HepG2 (cell line): ENCODE results near the gene ZNF740. TPM values are rescaled to one million over a fixed set of nuclear protein-coding genes. Genes with fewer than 3 reads are reported as not detected.

ENCODE experiments used
- ATF7 ChIP-seq, 2 experiments: fragments of 450-650 bp in 1 of 2; sonication (generic) in 1 of 2; formaldehyde crosslinking in 1 of 2; IDR thresholded peaks; 2 replicates each; pipeline versions ENCODE4 v1.4.0 to v1.6.1; 2016 to 2020; ENCODE audit warnings: antibody characterized with exemption in 1 of 2, mild to moderate bottlenecking in 1 of 2, missing genetic modification reagents in 1 of 2
- SOX13 ChIP-seq, 3 experiments: fragments of 450-650 bp in 1 of 3; sonication (generic) in 1 of 3; formaldehyde crosslinking in 1 of 3; IDR thresholded peaks in 2 of 3; conservative IDR thresholded peaks in 1 of 3; 2 replicates each; pipeline versions ENCODE4 v1.5.0 to v1.6.1; 2016 to 2020; ENCODE audit warnings: antibody characterized with exemption in 1 of 3, mild to moderate bottlenecking in 1 of 3, missing compliant biosample characterization in 1 of 3, missing genetic modification reagents in 1 of 3, moderate library complexity in 1 of 3
- SPEN ChIP-seq: sonication (generic); formaldehyde crosslinking; IDR thresholded peaks from 2 replicates; pipeline ENCODE4 v1.5.1; 2020; ENCODE audit warnings: low read depth, mild to moderate bottlenecking, missing genetic modification reagents
- TOE1 ChIP-seq: sonication (generic); formaldehyde crosslinking; IDR thresholded peaks from 2 replicates; pipeline ENCODE4 v1.4.0; 2020; ENCODE audit warnings: mild to moderate bottlenecking, missing genetic modification reagents
- ZFP62 ChIP-seq: sonication (generic); formaldehyde crosslinking; IDR thresholded peaks from 2 replicates; pipeline ENCODE4 v1.4.0; 2020; ENCODE audit warnings: missing genetic modification reagents
- ZNF780A ChIP-seq: sonication (generic); formaldehyde crosslinking; IDR thresholded peaks from 2 replicates; pipeline ENCODE4 v1.8.0; 2022; ENCODE audit warnings: mild to moderate bottlenecking, missing genetic modification reagents, moderate library complexity
- polyA plus RNA-seq, 8 experiments: library from polyadenylated mRNA; depleted of rRNA in 3 of 8; stranded (reverse) in 7 of 8; unstranded in 1 of 8; fragments of >200 nt; fragmentation: Illumina TruSeq in 4 of 8; extraction: Trizol in 4 of 8; gene quantifications; 2 replicates each; pipeline versions ENCODE4 v1.2.1 to v1.2.3, GENCODE V29; 2011 to 2016; ENCODE audit warnings: low read depth in 4 of 8, missing spikeins in 1 of 8, mixed read lengths in 1 of 8; ENCODE audit not compliant: insufficient read depth in 1 of 8
- total RNA-seq, 5 experiments: library from RNA; depleted of rRNA; stranded (reverse); fragments of >200 nt; fragmentation: Illumina TruSeq; extraction: Trizol; gene quantifications; 2 replicates each; pipeline ENCODE4 v1.2.3, GENCODE V29; 2016; ENCODE audit warnings: low read depth in 1 of 5
- TF ChIP-seq, protein P1 (sequence below): sonication (generic); formaldehyde crosslinking; IDR thresholded peaks from one replicate; pipeline ENCODE4 v1.5.1; 2020; ENCODE audit warnings: mild to moderate bottlenecking, missing genetic modification reagents; ENCODE audit errors: not compliant biosample characterization
- TF ChIP-seq, protein P2 (sequence below), 2 experiments: sonication (generic) in 1 of 2; formaldehyde crosslinking in 1 of 2; IDR thresholded peaks; 2 replicates each; pipeline versions ENCODE4 v1.6.1 to v1.9.0; 2014 to 2022; ENCODE audit warnings: antibody characterized with exemption in 1 of 2, borderline replicate concordance in 1 of 2, inconsistent platforms in 1 of 2, low read depth in 1 of 2, missing genetic modification reagents in 1 of 2
- TF ChIP-seq, protein P3 (sequence below): sonication (generic); formaldehyde crosslinking; IDR thresholded peaks from 2 replicates; pipeline ENCODE4 v1.5.0; 2020; ENCODE audit warnings: mild to moderate bottlenecking, missing genetic modification reagents

The ZNF740 gene
- total and polyA plus RNA-seq, 2 of the 13 experiments (the other 11 are each of a cell fraction or from before 2014, with no cell fraction given), result 16.9 to 19.0 TPM

GRCh38 chr12:53145383-53146260, 34.9 kb upstream of the ZNF740 start (continued):
- TF ChIP-seq ATF7 (IDR thresholded peaks at IDR 0.05), result no peak
- TF ChIP-seq ATF7 (CRISPR knock-in tag; IDR thresholded peaks at IDR 0.05), result no peak
- TF ChIP-seq SOX13 (IDR thresholded peaks at IDR 0.05), result no peak
- peak in 1 of 2 experiments; percentile 52; a peak in 2 of 4 replicates for TF ChIP-seq SOX13 (CRISPR knock-in tag; conservative IDR thresholded peaks at IDR 0.05 in 1 of 2, IDR thresholded peaks at IDR 0.05 in 1 of 2)
- peak; percentile 100; the same call in 1 of the 2 replicates for TF ChIP-seq SPEN
- TF ChIP-seq, protein P1, sequence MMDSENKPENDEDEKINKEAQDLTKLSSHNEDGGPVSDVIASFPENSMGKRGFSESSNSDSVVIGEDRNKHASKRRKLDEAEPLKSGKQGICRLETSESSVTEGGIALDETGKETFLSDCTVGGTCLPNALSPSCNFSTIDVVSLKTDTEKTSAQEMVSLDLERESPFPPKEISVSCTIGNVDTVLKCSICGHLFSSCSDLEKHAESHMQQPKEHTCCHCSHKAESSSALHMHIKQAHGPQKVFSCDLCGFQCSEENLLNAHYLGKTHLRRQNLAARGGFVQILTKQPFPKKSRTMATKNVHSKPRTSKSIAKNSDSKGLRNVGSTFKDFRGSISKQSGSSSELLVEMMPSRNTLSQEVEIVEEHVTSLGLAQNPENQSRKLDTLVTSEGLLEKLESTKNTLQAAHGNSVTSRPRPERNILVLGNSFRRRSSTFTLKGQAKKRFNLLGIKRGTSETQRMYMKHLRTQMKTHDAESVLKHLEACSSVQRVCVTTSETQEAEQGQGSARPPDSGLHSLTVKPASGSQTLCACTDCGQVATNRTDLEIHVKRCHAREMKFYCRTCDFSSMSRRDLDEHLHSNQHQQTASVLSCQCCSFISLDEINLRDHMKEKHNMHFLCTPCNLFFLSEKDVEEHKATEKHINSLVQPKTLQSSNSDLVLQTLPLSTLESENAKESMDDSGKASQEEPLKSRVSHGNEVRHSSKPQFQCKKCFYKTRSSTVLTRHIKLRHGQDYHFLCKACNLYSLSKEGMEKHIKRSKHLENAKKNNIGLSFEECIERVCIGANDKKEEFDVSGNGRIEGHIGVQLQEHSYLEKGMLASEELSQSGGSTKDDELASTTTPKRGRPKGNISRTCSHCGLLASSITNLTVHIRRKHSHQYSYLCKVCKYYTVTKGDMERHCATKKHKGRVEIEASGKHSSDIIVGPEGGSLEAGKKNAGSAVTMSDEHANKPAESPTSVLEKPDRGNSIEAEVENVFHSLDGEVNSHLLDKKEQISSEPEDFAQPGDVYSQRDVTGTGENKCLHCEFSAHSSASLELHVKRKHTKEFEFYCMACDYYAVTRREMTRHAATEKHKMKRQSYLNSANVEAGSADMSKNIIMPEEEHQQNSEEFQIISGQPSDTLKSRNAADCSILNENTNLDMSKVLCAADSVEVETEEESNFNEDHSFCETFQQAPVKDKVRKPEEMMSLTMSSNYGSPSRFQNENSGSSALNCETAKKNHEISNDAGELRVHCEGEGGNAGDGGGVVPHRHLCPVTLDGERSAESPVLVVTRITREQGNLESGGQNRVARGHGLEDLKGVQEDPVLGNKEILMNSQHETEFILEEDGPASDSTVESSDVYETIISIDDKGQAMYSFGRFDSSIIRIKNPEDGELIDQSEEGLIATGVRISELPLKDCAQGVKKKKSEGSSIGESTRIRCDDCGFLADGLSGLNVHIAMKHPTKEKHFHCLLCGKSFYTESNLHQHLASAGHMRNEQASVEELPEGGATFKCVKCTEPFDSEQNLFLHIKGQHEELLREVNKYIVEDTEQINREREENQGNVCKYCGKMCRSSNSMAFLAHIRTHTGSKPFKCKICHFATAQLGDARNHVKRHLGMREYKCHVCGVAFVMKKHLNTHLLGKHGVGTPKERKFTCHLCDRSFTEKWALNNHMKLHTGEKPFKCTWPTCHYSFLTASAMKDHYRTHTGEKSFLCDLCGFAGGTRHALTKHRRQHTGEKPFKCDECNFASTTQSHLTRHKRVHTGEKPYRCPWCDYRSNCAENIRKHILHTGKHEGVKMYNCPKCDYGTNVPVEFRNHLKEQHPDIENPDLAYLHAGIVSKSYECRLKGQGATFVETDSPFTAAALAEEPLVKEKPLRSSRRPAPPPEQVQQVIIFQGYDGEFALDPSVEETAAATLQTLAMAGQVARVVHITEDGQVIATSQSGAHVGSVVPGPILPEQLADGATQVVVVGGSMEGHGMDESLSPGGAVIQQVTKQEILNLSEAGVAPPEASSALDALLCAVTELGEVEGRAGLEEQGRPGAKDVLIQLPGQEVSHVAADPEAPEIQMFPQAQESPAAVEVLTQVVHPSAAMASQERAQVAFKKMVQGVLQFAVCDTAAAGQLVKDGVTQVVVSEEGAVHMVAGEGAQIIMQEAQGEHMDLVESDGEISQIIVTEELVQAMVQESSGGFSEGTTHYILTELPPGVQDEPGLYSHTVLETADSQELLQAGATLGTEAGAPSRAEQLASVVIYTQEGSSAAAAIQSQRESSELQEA (CRISPR knock-in tag), result no peak
- no peak for TF ChIP-seq ZNF780A (CRISPR knock-in tag)
- TF ChIP-seq ZFP62 (CRISPR knock-in tag), result no peak
- TF ChIP-seq, protein P2, sequence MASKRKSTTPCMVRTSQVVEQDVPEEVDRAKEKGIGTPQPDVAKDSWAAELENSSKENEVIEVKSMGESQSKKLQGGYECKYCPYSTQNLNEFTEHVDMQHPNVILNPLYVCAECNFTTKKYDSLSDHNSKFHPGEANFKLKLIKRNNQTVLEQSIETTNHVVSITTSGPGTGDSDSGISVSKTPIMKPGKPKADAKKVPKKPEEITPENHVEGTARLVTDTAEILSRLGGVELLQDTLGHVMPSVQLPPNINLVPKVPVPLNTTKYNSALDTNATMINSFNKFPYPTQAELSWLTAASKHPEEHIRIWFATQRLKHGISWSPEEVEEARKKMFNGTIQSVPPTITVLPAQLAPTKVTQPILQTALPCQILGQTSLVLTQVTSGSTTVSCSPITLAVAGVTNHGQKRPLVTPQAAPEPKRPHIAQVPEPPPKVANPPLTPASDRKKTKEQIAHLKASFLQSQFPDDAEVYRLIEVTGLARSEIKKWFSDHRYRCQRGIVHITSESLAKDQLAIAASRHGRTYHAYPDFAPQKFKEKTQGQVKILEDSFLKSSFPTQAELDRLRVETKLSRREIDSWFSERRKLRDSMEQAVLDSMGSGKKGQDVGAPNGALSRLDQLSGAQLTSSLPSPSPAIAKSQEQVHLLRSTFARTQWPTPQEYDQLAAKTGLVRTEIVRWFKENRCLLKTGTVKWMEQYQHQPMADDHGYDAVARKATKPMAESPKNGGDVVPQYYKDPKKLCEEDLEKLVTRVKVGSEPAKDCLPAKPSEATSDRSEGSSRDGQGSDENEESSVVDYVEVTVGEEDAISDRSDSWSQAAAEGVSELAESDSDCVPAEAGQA (IDR thresholded peaks at IDR 0.05; ENCODE audit: low read depth), result no peak
- TF ChIP-seq, protein P2 (CRISPR knock-in tag; IDR thresholded peaks at IDR 0.05; ENCODE audit: borderline replicate concordance), result no peak
- TF ChIP-seq TOE1 (CRISPR knock-in tag), result no peak
- TF ChIP-seq, protein P3, sequence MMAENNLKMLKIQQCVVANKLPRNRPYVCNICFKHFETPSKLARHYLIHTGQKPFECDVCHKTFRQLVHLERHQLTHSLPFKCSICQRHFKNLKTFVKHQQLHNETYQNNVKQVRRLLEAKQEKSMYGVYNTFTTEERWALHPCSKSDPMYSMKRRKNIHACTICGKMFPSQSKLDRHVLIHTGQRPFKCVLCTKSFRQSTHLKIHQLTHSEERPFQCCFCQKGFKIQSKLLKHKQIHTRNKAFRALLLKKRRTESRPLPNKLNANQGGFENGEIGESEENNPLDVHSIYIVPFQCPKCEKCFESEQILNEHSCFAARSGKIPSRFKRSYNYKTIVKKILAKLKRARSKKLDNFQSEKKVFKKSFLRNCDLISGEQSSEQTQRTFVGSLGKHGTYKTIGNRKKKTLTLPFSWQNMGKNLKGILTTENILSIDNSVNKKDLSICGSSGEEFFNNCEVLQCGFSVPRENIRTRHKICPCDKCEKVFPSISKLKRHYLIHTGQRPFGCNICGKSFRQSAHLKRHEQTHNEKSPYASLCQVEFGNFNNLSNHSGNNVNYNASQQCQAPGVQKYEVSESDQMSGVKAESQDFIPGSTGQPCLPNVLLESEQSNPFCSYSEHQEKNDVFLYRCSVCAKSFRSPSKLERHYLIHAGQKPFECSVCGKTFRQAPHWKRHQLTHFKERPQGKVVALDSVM (CRISPR knock-in tag), result no peak
